ENCODE measurements around the gene ADIPOR2.

ADIPOR2 gene

DNA sequence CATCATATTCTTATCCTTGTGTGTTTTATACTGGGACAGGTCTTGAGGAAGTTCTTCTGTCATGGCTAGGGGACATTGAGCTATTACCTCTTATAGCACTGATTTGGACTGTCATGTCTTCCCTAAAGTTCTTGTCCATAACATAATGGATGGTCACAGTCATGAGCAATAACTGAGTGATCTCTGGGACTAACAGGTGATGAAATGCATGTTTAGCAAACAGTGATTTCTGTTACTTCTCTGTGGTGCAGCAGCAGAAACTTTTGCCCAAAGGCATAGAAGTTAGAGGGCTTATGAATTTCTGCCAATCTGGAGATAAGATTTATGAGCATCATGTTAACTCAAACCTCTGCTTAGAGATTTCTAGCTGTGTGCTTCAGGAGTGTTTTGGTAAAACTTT lies 5.9 kb downstream of the ADIPOR2 start:
- H3K4me3 ChIP-seq (ENCODE audit: low read depth, low read length): no peak overlapping the region
- TF ChIP-seq, protein P1, sequence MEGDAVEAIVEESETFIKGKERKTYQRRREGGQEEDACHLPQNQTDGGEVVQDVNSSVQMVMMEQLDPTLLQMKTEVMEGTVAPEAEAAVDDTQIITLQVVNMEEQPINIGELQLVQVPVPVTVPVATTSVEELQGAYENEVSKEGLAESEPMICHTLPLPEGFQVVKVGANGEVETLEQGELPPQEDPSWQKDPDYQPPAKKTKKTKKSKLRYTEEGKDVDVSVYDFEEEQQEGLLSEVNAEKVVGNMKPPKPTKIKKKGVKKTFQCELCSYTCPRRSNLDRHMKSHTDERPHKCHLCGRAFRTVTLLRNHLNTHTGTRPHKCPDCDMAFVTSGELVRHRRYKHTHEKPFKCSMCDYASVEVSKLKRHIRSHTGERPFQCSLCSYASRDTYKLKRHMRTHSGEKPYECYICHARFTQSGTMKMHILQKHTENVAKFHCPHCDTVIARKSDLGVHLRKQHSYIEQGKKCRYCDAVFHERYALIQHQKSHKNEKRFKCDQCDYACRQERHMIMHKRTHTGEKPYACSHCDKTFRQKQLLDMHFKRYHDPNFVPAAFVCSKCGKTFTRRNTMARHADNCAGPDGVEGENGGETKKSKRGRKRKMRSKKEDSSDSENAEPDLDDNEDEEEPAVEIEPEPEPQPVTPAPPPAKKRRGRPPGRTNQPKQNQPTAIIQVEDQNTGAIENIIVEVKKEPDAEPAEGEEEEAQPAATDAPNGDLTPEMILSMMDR (IDR thresholded peaks at IDR 0.05; ENCODE audit: low read depth, low read length): no peak
- TF ChIP-seq POLR2A (IDR thresholded peaks at IDR 0.05; ENCODE audit: extremely low read depth, insufficient read length) (no peak), MYC (IDR thresholded peaks at IDR 0.05; ENCODE audit: low read depth, low read length) (no peak)
- TF ChIP-seq, protein P2, sequence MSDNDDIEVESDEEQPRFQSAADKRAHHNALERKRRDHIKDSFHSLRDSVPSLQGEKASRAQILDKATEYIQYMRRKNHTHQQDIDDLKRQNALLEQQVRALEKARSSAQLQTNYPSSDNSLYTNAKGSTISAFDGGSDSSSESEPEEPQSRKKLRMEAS (IDR thresholded peaks at IDR 0.05; ENCODE audit: low read depth, low read length): no peak
- no peak for DNase-seq (ENCODE audit: low read depth)

DNA sequence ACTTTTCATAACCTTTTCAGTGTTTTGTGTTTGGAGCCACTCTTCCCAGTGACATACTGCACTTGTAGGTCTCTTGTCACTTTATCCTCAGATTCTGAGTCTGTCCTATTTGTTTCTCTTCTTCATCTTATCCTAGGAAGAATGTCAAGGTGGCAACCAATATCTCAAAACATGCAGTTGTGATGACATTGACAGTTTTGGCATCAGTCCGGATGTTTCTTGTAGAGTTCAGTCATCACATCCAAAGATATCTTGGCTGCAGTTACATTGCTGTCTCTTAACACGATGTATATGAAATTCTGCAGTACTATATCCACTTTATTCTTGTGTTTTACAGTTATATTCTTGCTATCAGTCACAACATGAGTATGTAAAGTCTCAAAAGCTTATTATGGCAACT lies 6.4 kb downstream of the ADIPOR2 start:
- H3K4me3 ChIP-seq (ENCODE audit: low read depth, low read length): no peak overlapping the region
- TF ChIP-seq, protein P1 (IDR thresholded peaks at IDR 0.05; ENCODE audit: low read depth, low read length): no peak
- TF ChIP-seq, protein P2 (IDR thresholded peaks at IDR 0.05; ENCODE audit: low read depth, low read length): no peak
- TF ChIP-seq POLR2A (IDR thresholded peaks at IDR 0.05; ENCODE audit: extremely low read depth, insufficient read length): no peak
- TF ChIP-seq MYC (IDR thresholded peaks at IDR 0.05; ENCODE audit: low read depth, low read length): no peak
- DNase-seq (ENCODE audit: low read depth): no peak

DNA sequence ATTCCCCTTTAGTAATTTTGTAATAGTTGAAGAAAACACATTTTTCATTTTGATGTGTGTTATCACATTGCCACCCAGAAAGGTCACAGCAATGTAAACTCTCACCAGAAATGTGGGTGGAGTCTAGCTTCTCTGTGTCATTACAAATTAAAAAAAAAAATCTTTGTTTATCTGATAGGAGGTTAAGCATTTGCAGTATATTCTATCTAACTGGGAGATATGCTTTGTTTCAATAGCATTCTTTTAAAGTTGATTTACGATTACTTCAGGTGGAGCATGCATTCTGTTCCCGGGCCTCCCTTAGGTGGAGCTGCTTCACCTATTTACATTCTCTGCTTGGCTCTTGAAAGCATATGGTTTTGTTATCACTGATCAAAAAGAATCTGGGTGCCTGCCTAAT lies 7.8 kb downstream of the ADIPOR2 start:
- DNase-seq (ENCODE audit: low read depth): no peak
- no peak for TF ChIP-seq POLR2A (IDR thresholded peaks at IDR 0.05; ENCODE audit: extremely low read depth, insufficient read length)
- TF ChIP-seq, protein P2 (IDR thresholded peaks at IDR 0.05; ENCODE audit: low read depth, low read length): no peak
- TF ChIP-seq, protein P1 (IDR thresholded peaks at IDR 0.05; ENCODE audit: low read depth, low read length): no peak
- TF ChIP-seq MYC (IDR thresholded peaks at IDR 0.05; ENCODE audit: low read depth, low read length): no peak
- no peak overlapping the region for H3K4me3 ChIP-seq (ENCODE audit: low read depth, low read length)

DNA sequence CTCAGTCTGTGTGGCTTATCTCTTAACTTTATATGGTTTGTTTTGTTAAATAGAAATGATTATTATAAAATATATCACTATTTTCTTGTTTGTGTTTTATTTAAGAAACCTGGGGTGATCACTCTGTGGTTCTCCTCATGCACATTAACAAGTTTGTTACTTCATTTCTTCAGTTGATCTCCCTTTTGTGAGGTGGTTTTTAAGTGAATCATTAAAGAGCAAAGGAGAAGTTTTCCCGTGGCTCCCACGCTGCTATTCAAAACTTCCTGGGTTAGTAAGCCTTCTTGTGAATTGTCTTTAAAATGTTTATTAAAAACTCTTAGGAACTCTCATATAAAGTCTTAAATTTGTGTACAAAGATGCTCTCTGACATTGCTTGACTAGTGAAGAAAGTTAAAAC lies 11.8 kb downstream of the ADIPOR2 start:
- H3K4me3 ChIP-seq (ENCODE audit: low read depth, low read length): no peak overlapping the region
- DNase-seq (ENCODE audit: low read depth): no peak
- TF ChIP-seq POLR2A (IDR thresholded peaks at IDR 0.05; ENCODE audit: extremely low read depth, insufficient read length): no peak
- TF ChIP-seq MYC (IDR thresholded peaks at IDR 0.05; ENCODE audit: low read depth, low read length): no peak
- TF ChIP-seq, protein P1 (IDR thresholded peaks at IDR 0.05; ENCODE audit: low read depth, low read length): no peak
- TF ChIP-seq, protein P2 (IDR thresholded peaks at IDR 0.05; ENCODE audit: low read depth, low read length): no peak

DNA sequence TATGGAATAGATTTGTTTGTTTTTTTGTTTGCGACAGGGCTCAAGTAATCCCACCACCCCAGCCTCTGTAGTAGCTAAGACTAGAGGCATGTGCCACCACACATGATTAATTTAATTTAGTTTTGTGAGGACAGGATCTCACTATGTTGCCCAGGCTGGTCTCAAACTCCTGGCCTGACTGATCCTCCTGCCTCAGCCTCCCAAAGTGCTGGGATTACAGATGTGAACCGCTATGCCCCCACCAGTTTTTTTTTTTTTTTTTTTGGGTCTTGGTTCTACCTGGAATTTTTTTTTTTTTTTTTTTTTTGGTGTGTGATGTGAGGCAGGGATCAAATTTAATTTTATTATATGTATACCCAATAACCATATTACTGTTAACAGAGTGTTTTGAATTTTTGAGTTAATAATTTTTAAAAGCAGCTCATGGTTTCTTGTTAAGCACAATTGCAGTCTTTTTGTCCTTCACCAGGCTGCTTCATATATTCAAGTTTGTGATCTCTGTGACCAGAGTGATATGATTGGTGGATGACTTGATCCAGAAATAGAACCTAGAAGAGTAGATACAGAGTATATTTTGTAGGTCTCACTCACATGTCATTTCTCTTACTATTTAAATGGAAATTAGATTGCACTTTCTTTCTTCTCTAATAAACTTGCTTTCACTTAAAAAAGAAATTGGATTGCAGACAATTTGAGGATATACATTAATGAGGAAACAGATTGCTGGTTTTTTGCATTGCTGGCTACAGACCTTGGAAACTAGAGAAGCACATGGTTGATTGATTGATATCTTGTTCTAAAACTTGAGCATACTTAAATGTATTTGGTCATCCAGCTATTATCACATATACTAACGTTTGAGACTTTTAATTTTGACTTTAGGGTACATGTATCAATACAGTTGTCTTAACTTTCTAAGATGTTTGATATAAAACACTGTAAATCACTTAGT lies 13.2 kb downstream of the ADIPOR2 start:
- DNase-seq (ENCODE audit: low read depth): no peak
- H3K4me3 ChIP-seq (ENCODE audit: low read depth, low read length): no peak overlapping the region
- TF ChIP-seq, protein P1 (IDR thresholded peaks at IDR 0.05; ENCODE audit: low read depth, low read length): no peak
- TF ChIP-seq, protein P2 (IDR thresholded peaks at IDR 0.05; ENCODE audit: low read depth, low read length): peak; percentile 58; the same call in 1 of the 2 replicates
